ENCODE measurements around the gene SAMD11.
"Not testable (repeated sequence)": the region's sequence is repeated elsewhere in the genome, so short reads cannot be mapped to it uniquely, and the experiment has no call there.

SAMD11 gene

GRCh38 chr1:923131-923990, at the start of gene SAMD11:
Gene SAMD11 (plus strand): TSS chr1:923923. CDS start chr1:924432, 509 bp downstream.
- Histone ChIP-seq H3K4me3 (ENCODE audit: low read length, poor library complexity, severe bottlenecking) (peak within 1 kb of the TSS; percentile 80), H3K9ac (ENCODE audit: low read depth, low read length, poor library complexity, severe bottlenecking) (peak within 1 kb of the TSS; percentile 73), H3K79me2 (ENCODE audit: insufficient read depth, low read length) (no peaks in the 10 kb centered on the region), H3K27me3 (ENCODE audit: insufficient read depth, low read length, poor library complexity, severe bottlenecking) (no peaks in the 10 kb centered on the region), H3K4me2 (ENCODE audit: low read depth, low read length, poor library complexity, severe bottlenecking) (peak within 1 kb of the TSS; percentile 95), H3F3A (ENCODE audit: low read depth) (no peaks in the 10 kb centered on the region), H4K20me1 (ENCODE audit: insufficient read depth, low read length, poor library complexity, severe bottlenecking) (no peaks in the 10 kb centered on the region), H3K4me1 (ENCODE audit: insufficient read depth, low read length, poor library complexity, severe bottlenecking) (peaks cover 41% of the 10 kb centered on the region), H3K9me3 (ENCODE audit: insufficient read depth, low read depth, low read length) (no peaks in the 10 kb centered on the region), H3K9me2 (replicated peaks; ENCODE audit: low read depth, low read length) (no peaks in the 10 kb centered on the region), H3K36me3 (ENCODE audit: insufficient read depth, low read length) (no peaks in the 10 kb centered on the region), H2AFZ (ENCODE audit: low read length) (peak within 1 kb of the TSS; percentile 76)
- TF ChIP-seq EZH2phosphoT487 (IDR thresholded peaks at IDR 0.05; ENCODE audit: borderline replicate concordance) (no peak), CTCF (conservative IDR thresholded peaks at IDR 0.05; ENCODE audit: low read length) (peak; percentile 28)

GRCh38 chr1:876428-877208, 47.1 kb upstream of the SAMD11 start:
- not testable (repeated sequence) for H3K9me2 ChIP-seq (replicated peaks; ENCODE audit: low read depth, low read length); H3K27me3 ChIP-seq (ENCODE audit: insufficient read depth, low read length, poor library complexity, severe bottlenecking); H3K4me3 ChIP-seq (ENCODE audit: low read length, poor library complexity, severe bottlenecking); H3K36me3 ChIP-seq (ENCODE audit: insufficient read depth, low read length); H3F3A ChIP-seq (ENCODE audit: low read depth); H2AFZ ChIP-seq (ENCODE audit: low read length); H4K20me1 ChIP-seq (ENCODE audit: insufficient read depth, low read length, poor library complexity, severe bottlenecking); H3K9ac ChIP-seq (ENCODE audit: low read depth, low read length, poor library complexity, severe bottlenecking); H3K4me2 ChIP-seq (ENCODE audit: low read depth, low read length, poor library complexity, severe bottlenecking); H3K79me2 ChIP-seq (ENCODE audit: insufficient read depth, low read length); H3K9me3 ChIP-seq (ENCODE audit: insufficient read depth, low read depth, low read length); H3K4me1 ChIP-seq (ENCODE audit: insufficient read depth, low read length, poor library complexity, severe bottlenecking)

GRCh38 chr1:877209-877986, 46.3 kb upstream of the SAMD11 start:
- not testable (repeated sequence) for H3K79me2 ChIP-seq (ENCODE audit: insufficient read depth, low read length); H3K9me2 ChIP-seq (replicated peaks; ENCODE audit: low read depth, low read length); H4K20me1 ChIP-seq (ENCODE audit: insufficient read depth, low read length, poor library complexity, severe bottlenecking); H3K9me3 ChIP-seq (ENCODE audit: insufficient read depth, low read depth, low read length); H3K4me3 ChIP-seq (ENCODE audit: low read length, poor library complexity, severe bottlenecking); H3F3A ChIP-seq (ENCODE audit: low read depth); H2AFZ ChIP-seq (ENCODE audit: low read length); H3K4me1 ChIP-seq (ENCODE audit: insufficient read depth, low read length, poor library complexity, severe bottlenecking); H3K4me2 ChIP-seq (ENCODE audit: low read depth, low read length, poor library complexity, severe bottlenecking); H3K27me3 ChIP-seq (ENCODE audit: insufficient read depth, low read length, poor library complexity, severe bottlenecking); H3K9ac ChIP-seq (ENCODE audit: low read depth, low read length, poor library complexity, severe bottlenecking); H3K36me3 ChIP-seq (ENCODE audit: insufficient read depth, low read length)

GRCh38 chr1:880511-880910, 43.2 kb upstream of the SAMD11 start:
- H3F3A ChIP-seq (ENCODE audit: low read depth); H4K20me1 ChIP-seq (ENCODE audit: insufficient read depth, low read length, poor library complexity, severe bottlenecking); H3K4me2 ChIP-seq (ENCODE audit: low read depth, low read length, poor library complexity, severe bottlenecking); H3K27me3 ChIP-seq (ENCODE audit: insufficient read depth, low read length, poor library complexity, severe bottlenecking); H3K4me3 ChIP-seq (ENCODE audit: low read length, poor library complexity, severe bottlenecking); H3K9ac ChIP-seq (ENCODE audit: low read depth, low read length, poor library complexity, severe bottlenecking); H3K9me3 ChIP-seq (ENCODE audit: insufficient read depth, low read depth, low read length); H3K79me2 ChIP-seq (ENCODE audit: insufficient read depth, low read length); H3K36me3 ChIP-seq (ENCODE audit: insufficient read depth, low read length); H3K4me1 ChIP-seq (ENCODE audit: insufficient read depth, low read length, poor library complexity, severe bottlenecking); H2AFZ ChIP-seq (ENCODE audit: low read length); H3K9me2 ChIP-seq (replicated peaks; ENCODE audit: low read depth, low read length): not testable (repeated sequence)

- H3K27me3 ChIP-seq (ENCODE audit: insufficient read depth, low read length, poor library complexity, severe bottlenecking); H4K20me1 ChIP-seq (ENCODE audit: insufficient read depth, low read length, poor library complexity, severe bottlenecking); H3K4me2 ChIP-seq (ENCODE audit: low read depth, low read length, poor library complexity, severe bottlenecking); H3K9me3 ChIP-seq (ENCODE audit: insufficient read depth, low read depth, low read length); H3K4me3 ChIP-seq (ENCODE audit: low read length, poor library complexity, severe bottlenecking); H2AFZ ChIP-seq (ENCODE audit: low read length); H3K36me3 ChIP-seq (ENCODE audit: insufficient read depth, low read length); H3K9ac ChIP-seq (ENCODE audit: low read depth, low read length, poor library complexity, severe bottlenecking); H3K79me2 ChIP-seq (ENCODE audit: insufficient read depth, low read length); H3K4me1 ChIP-seq (ENCODE audit: insufficient read depth, low read length, poor library complexity, severe bottlenecking); H3K9me2 ChIP-seq (replicated peaks; ENCODE audit: low read depth, low read length); H3F3A ChIP-seq (ENCODE audit: low read depth): not testable (repeated sequence)
Observed at GRCh38 chr1:880915-881314, 42.8 kb upstream of the SAMD11 start.
